IPS-18c (cell line): Measurements from ENCODE around the gene HPSE.
"Not testable (repeated sequence)": the region's sequence is repeated elsewhere in the genome, so short reads cannot be mapped to it uniquely, and the experiment has no call there.

ENCODE experiments used
- H3K4me3 ChIP-seq: 2 replicates; pipeline ENCODE4 v1.7.0; 2013; ENCODE audit warnings: low read depth, mild to moderate bottlenecking, low read length, moderate library complexity; ENCODE audit not compliant: insufficient read depth
- H3K9me3 ChIP-seq: one replicate; pipeline ENCODE4 v1.6.1; 2013; ENCODE audit warnings: mild to moderate bottlenecking, low read length, moderate library complexity; ENCODE audit not compliant: control insufficient read depth, insufficient read depth

HPSE gene

GRCh38 chr4:83348074-83348473 lies 13.4 kb upstream of the HPSE start:
- peaks cover 2% of the 10 kb centered on the region for H3K9me3 ChIP-seq
- H3K4me3 ChIP-seq, result no peak overlapping the region

DNA sequence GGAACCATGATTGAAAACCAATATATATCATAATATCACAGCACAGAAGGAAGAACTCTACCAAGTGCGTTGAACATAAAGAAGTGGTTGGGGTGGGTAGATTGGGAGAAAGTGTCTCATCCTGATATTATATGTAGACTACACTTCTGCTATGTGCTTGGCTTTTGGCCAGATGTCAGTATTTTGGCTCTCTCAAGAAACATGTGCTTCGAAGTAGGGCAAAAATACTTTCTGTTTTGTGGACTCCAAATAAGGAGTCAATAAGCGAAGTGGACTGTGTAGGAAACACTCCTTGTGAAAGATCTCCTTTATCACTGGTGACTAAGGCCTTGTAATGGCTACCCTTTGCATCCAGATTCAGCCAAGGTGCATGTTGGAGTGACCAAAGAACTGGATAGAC lies 7.8 kb upstream of the HPSE start:
- Histone ChIP-seq H3K4me3 (no peak overlapping the region), H3K9me3 (peaks cover 2% of the 10 kb centered on the region)

- no peak overlapping the region for H3K4me3 ChIP-seq
- no peaks in the 10 kb centered on the region for H3K9me3 ChIP-seq
These were observed 6.2 kb upstream of the HPSE start for GRCh38 chr4:83340692-83341343.

DNA sequence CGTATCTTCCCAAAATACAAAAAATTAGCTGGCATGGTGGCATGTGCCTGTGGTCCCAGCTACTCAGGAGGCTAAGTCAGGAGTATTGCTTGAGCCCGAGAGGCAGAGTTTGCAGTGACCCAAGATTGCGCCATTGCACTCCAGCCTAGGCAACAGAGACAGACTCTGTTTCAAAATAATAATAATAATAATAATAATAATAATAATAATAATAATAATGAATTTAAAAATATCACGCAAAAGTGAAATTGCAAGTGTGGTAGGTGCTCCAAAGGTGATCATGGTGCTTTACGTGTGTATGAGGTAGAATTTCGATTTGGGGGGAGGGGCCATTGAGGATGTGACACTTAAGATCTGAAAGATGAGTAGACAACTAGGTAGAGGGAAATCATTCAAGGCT lies 4.9 kb upstream of the HPSE start:
- no peak overlapping the region for H3K4me3 ChIP-seq
- no peaks in the 10 kb centered on the region for H3K9me3 ChIP-seq

DNA sequence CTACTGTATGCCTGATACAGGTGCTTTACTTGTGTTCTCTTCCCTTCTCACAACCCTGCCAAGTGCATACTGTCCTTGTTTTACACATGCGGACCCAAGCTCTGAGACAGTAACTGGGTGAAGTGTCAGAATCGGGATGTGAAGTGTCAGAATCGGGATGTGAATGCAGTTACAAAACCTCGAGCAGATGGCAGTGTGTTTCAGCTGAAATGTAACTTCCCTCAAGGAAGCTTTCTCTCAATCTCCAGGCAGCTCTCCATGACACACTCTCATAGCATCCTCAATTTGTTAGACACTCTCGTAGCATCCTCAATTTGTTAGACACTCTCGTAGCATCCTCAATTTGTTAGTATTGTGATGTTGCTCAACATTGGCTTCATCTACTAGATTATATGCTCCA lies 1.1 kb upstream of the HPSE start:
- Histone ChIP-seq H3K9me3 (no peaks in the 10 kb centered on the region), H3K4me3 (peak overlapping the region; percentile 66; the same call in 1 of the 2 replicates)

DNA sequence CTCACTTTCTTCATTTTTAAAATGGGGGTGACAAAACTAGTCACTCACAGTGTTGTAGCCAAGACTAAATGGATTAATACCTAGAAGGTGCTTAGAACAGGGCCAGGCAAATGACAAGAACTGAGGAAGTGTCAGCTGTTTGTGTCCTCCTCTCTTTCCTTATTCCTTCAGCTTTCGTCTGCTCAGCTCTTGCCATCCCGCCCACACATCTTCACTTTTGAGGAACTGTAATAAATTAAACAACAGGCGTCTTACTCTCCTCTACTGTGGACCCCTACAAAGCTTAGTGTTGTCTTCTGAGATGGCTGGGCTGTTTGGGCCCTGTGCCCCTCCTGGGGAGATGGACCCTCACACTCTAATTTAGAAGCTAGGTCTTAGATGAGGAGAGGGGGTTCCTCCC lies 2.7 kb downstream of the HPSE start:
- no peaks in the 10 kb centered on the region for H3K9me3 ChIP-seq
- no peak overlapping the region for H3K4me3 ChIP-seq

GRCh38 chr4:83329521-83330110 lies 5.0 kb downstream of the HPSE start:
- Histone ChIP-seq H3K9me3 (no peaks in the 10 kb centered on the region), H3K4me3 (no peak overlapping the region)

DNA sequence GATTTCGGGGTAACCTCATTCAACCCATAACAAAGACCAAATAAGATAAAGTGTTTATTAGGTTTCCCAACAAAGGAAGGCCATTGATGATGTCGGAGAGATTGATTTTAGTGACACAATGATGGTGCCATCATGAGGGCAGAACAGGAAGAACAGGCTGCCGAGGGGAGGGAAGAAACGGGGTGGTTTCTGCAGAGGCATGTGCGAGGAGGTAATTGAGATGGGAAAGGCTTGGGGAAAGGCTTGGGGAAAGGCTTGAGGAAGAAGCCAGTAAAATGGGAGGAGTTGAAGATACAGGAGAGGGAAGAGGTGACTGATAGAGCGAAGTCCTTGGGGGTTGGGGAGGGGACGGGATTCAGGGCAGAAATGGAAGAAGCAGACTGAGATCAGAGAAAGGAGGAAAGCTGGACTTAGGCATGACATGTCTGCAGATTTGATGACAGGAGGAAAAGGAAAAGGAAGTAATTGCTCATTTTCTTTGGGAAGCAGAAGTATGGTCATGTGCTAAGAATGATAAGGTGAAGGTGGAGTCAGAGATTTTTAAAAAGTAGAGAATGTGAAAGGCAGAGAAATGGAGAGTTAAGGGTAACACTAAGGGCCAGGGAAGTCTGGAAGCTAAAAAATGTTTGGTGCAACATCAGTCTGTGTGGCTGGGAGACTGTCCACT lies 6.0 kb downstream of the HPSE start:
- H3K4me3 ChIP-seq, result no peak overlapping the region
- H3K9me3 ChIP-seq, result no peaks in the 10 kb centered on the region

DNA sequence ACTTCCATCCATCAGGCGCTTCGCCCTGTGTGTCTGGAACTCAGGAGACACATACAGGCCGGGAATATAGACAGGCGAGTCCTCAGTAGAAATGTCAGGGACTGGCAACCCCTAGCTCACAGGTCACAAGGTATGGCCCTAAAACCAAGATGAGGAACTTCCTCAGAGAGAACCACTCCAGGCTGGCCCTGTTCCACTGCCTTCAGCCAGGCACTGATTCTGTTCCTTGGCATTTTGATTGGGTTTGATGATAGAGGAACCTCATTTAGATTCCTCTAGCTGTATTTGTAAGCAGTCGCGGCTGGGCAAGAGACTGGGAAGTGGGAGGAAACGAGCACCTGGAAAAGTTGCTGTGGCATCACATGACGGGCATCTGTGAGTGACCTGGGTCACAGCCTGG lies 8.1 kb downstream of the HPSE start:
- H3K4me3 ChIP-seq, result no peak overlapping the region

GRCh38 chr4:83325306-83325705 lies 9.3 kb downstream of the HPSE start:
- H3K9me3 ChIP-seq, H3K4me3 ChIP-seq: not testable (repeated sequence)

More for the DNA sequence above, 8.1 kb downstream of the HPSE start:
- H3K9me3 ChIP-seq, result no peaks in the 10 kb centered on the region

DNA sequence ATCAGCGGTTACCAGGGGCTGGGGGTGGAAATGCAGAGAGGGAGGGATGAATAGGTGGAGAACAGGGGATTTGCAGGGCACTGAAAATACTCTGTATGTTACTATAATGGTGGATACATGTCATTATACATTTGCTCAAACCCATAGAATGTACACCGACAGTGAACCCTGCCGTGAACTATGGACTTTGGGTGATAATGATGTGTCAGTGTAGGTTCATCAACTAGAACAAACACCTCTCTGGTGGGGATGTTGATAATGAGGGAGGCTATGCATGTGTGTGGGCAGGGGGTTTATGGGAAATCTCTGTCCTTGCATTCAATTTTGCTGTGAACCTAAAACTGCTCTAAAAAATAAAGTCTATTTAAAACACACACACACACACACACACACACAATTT lies 11.5 kb downstream of the HPSE start:
- Histone ChIP-seq H3K4me3 (no peak overlapping the region), H3K9me3 (no peaks in the 10 kb centered on the region)

- Histone ChIP-seq H3K9me3 (no peaks in the 10 kb centered on the region), H3K4me3 (no peak overlapping the region)
These were observed 14.1 kb downstream of the HPSE start for GRCh38 chr4:83320548-83320947.

- no peaks in the 10 kb centered on the region for H3K9me3 ChIP-seq
- H3K4me3 ChIP-seq, result no peak overlapping the region
These were observed 16.0 kb downstream of the HPSE start for GRCh38 chr4:83318666-83319065.

GRCh38 chr4:83317671-83318070 lies 17.0 kb downstream of the HPSE start:
- H3K9me3 ChIP-seq, result no peaks in the 10 kb centered on the region
- H3K4me3 ChIP-seq, result no peak overlapping the region

DNA sequence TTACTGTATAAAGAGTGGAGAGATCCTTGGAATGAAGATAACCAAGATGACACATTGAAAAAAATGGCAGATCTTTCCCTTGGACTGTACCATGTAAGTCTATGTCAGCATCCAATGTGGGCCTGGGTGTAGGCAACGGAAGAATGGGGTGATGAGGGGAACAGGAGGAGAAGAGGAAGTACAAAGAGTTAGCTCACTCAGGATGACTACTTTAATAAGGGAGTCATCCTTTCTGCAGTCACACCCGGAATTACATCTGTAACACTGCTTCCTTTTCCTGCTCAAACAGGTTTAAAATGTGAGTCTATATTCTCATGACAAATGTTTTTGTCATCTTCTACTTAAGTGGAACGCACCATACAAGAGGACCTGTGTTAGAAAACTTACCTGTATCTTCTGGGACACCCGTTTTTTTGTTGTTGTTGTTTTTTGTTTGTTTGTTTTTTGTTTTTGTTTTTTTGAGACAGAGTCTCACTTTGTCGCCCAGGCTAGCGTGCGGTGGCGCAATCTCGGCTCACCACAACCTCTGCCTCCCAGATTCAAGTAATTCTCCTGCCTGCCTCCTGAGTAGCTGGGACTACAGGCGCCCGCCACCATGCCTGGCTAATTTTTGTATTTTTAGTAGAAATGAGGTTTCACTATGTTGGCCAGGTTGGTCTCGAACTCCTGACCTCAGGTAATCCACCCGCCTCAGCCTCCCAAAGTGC lies 18.0 kb downstream of the HPSE start:
- no peaks in the 10 kb centered on the region for H3K9me3 ChIP-seq
- H3K4me3 ChIP-seq, result no peak overlapping the region

- Histone ChIP-seq H3K9me3 (no peaks in the 10 kb centered on the region), H3K4me3 (no peak overlapping the region)
These were observed 19.2 kb downstream of the HPSE start for GRCh38 chr4:83315341-83315870.

- H3K9me3 ChIP-seq, result no peaks in the 10 kb centered on the region
- no peak overlapping the region for H3K4me3 ChIP-seq
These were observed 26.0 kb downstream of the HPSE start for GRCh38 chr4:83308672-83309071.

DNA sequence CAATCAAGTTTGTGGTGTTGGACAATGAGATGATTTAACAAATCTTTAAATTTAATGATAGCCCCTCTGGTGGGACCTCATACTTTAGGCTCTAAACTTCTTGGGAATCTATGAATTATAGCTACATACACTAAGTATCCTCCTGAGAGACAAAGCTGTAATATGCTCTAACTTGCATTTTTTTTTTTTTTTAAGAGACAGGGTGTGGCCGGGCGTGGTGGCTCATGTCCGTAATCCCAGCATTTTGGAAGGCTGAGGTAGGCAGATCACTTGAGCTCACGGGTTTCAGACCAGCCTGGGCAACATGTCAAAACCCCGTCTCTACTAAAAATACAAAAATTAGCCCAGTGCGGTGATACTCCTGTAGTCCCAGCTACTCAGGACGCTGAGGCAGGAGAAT lies 26.7 kb downstream of the HPSE start:
- H3K4me3 ChIP-seq, result no peak overlapping the region
- H3K9me3 ChIP-seq, result no peaks in the 10 kb centered on the region
